Neural progenitor cell (in vitro differentiated cells): ENCODE measurements around the gene ABTB1.

ENCODE experiments used
- EZH2 ChIP-seq: fragments of 200-600 bp; sonication (generic); IDR thresholded peaks from 2 replicates; pipeline ENCODE4 v1.6.1; 2017; ENCODE audit warnings: antibody characterized with exemption, mild to moderate bottlenecking, moderate library complexity
- EZH2phosphoT487 ChIP-seq: fragments of 200-600 bp; sonication (generic); IDR thresholded peaks from 2 replicates; pipeline ENCODE4 v1.6.1; 2017; ENCODE audit warnings: antibody characterized with exemption
- TF ChIP-seq, protein P1 (sequence below): fragments of 200-600 bp; sonication (generic); IDR thresholded peaks from 2 replicates; pipeline ENCODE4 v1.5.1; 2017; ENCODE audit warnings: antibody characterized with exemption, mild to moderate bottlenecking

GRCh38 chr3:127718916-127719290, 46.2 kb downstream of the ABTB1 start:
- TF ChIP-seq, protein P1, sequence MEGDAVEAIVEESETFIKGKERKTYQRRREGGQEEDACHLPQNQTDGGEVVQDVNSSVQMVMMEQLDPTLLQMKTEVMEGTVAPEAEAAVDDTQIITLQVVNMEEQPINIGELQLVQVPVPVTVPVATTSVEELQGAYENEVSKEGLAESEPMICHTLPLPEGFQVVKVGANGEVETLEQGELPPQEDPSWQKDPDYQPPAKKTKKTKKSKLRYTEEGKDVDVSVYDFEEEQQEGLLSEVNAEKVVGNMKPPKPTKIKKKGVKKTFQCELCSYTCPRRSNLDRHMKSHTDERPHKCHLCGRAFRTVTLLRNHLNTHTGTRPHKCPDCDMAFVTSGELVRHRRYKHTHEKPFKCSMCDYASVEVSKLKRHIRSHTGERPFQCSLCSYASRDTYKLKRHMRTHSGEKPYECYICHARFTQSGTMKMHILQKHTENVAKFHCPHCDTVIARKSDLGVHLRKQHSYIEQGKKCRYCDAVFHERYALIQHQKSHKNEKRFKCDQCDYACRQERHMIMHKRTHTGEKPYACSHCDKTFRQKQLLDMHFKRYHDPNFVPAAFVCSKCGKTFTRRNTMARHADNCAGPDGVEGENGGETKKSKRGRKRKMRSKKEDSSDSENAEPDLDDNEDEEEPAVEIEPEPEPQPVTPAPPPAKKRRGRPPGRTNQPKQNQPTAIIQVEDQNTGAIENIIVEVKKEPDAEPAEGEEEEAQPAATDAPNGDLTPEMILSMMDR: no peak
- TF ChIP-seq EZH2phosphoT487 (no peak), EZH2 (no peak)
